GM12878 (cell line): ENCODE data around the gene BPGM. TPM values are rescaled to one million over a fixed set of nuclear protein-coding genes. Genes with fewer than 3 reads are reported as not detected.

ENCODE experiments used
- FOXM1 ChIP-seq: IDR thresholded peaks from 2 replicates; pipeline ENCODE4 v1.6.1; 2012; ENCODE audit warnings: low read depth, mild to moderate bottlenecking, inconsistent platforms, low read length, moderate library complexity
- RUNX3 ChIP-seq: IDR thresholded peaks from 2 replicates; pipeline ENCODE4 v1.6.1; 2012; ENCODE audit warnings: low read length, inconsistent platforms
- STAT1 ChIP-seq: fragments of 450-650 bp; conservative IDR thresholded peaks from 2 replicates; pipeline ENCODE4 v1.6.1; 2014; ENCODE audit warnings: antibody characterized with exemption, mild to moderate bottlenecking
- TCF7 ChIP-seq: IDR thresholded peaks from 2 replicates; pipeline ENCODE4 v1.6.1; 2014; ENCODE audit warnings: antibody characterized with exemption, borderline replicate concordance
- polyA plus RNA-seq, 11 experiments: library from polyadenylated mRNA; depleted of rRNA in 4 of 11; unstranded in 6 of 11; stranded (reverse) in 5 of 11; fragments of >200 nt; fragmentation: Nextera tagmentation in 4 of 11; fragmentation: Illumina TruSeq in 1 of 11; extraction: Ambion mirVana in 4 of 11; extraction: Trizol in 1 of 11; gene quantifications; 1 replicate in 1 of 11; 2 replicates in 10 of 11; pipeline versions ENCODE4 v1.2.1 to v1.2.3, GENCODE V29; 2011 to 2016; ENCODE audit warnings: inconsistent platforms in 2 of 11, missing spikeins in 2 of 11, low read depth in 1 of 11
- total RNA-seq, 4 experiments: library from RNA; depleted of rRNA in 3 of 4; stranded (reverse); fragments of >200 nt in 3 of 4; fragmentation: Illumina TruSeq in 1 of 4; extraction: Trizol in 1 of 4; gene quantifications; 2 replicates each; pipeline versions ENCODE4 v1.2.1 to v1.2.3, GENCODE V29; 2013 to 2021

BPGM gene
- total and polyA plus RNA-seq, 10 of the 15 experiments (the other 5 are each of a cell fraction or from before 2014, with no cell fraction given) = 9.0 to 20.1 (median 15.2) TPM

- TF ChIP-seq STAT1 (no peak), TCF7 (no peak), RUNX3 (no peak), FOXM1 (no peak)
These were observed 81.1 kb downstream of the BPGM start (continued) for GRCh38 chr7:134727711-134728110.

Other genes with a start within 250 kb of the BPGM start
- gene AKR1B1, start 187.8 kb upstream of the BPGM start, total RNA-seq (2014; rRNA removed) = 34.6 and 40.4 TPM in 2 replicates
- 102 and 103 TPM in 2 replicates for gene AKR1B1, start 187.8 kb upstream of the BPGM start, total RNA-seq (2014; rRNA removed; fragmentation: Illumina TruSeq; extraction: Trizol)
- 113 and 118 TPM in 2 replicates for gene AKR1B1, start 187.8 kb upstream of the BPGM start, total RNA-seq (2021)
- gene AKR1B1, start 187.8 kb upstream of the BPGM start, polyA plus RNA-seq (2011; rRNA removed) = 209 and 252 TPM in 2 replicates
- 109 and 147 TPM in 2 replicates for gene AKR1B1, start 187.8 kb upstream of the BPGM start, polyA plus RNA-seq (2014; fragmentation: Illumina TruSeq; extraction: Trizol)
- 100 to 1,000 TPM; 165 to 180 TPM for gene AKR1B1, start 187.8 kb upstream of the BPGM start, polyA plus RNA-seq (2014; fragmentation: Nextera tagmentation; extraction: Ambion mirVana)
- gene AKR1B1, start 187.8 kb upstream of the BPGM start, polyA plus RNA-seq (2014; rRNA removed) = 141 and 144 TPM in 2 replicates
- gene AKR1B1, start 187.8 kb upstream of the BPGM start, polyA plus RNA-seq (2016; fragmentation: Nextera tagmentation; extraction: Ambion mirVana) = 100 to 1,000 TPM; 194 to 213 TPM
- not detected in 2 replicates for gene AKR1B10, start 119.3 kb upstream of the BPGM start, total RNA-seq (2014; rRNA removed)
- not detected in 2 replicates for gene AKR1B10, start 119.3 kb upstream of the BPGM start, total RNA-seq (2014; rRNA removed; fragmentation: Illumina TruSeq; extraction: Trizol)
- 0.48 TPM in 1 of 2 replicates, not detected in the other for gene AKR1B10, start 119.3 kb upstream of the BPGM start, total RNA-seq (2021)
- not detected in 2 replicates for gene AKR1B10, start 119.3 kb upstream of the BPGM start, polyA plus RNA-seq (2011; rRNA removed)
- not detected in 2 replicates for gene AKR1B10, start 119.3 kb upstream of the BPGM start, polyA plus RNA-seq (2014; fragmentation: Illumina TruSeq; extraction: Trizol)
- gene AKR1B10, start 119.3 kb upstream of the BPGM start, polyA plus RNA-seq (2014; fragmentation: Nextera tagmentation; extraction: Ambion mirVana) = not detected
- not detected in 2 replicates for gene AKR1B10, start 119.3 kb upstream of the BPGM start, polyA plus RNA-seq (2014; rRNA removed)
- gene AKR1B10, start 119.3 kb upstream of the BPGM start, polyA plus RNA-seq (2016; fragmentation: Nextera tagmentation; extraction: Ambion mirVana) = not detected
- not detected in 2 replicates for gene AKR1B15, start 97.7 kb upstream of the BPGM start, total RNA-seq (2014; rRNA removed)
- gene AKR1B15, start 97.7 kb upstream of the BPGM start, total RNA-seq (2014; rRNA removed; fragmentation: Illumina TruSeq; extraction: Trizol) = not detected in 2 replicates
- gene AKR1B15, start 97.7 kb upstream of the BPGM start, total RNA-seq (2021) = not detected in 2 replicates
- gene AKR1B15, start 97.7 kb upstream of the BPGM start, polyA plus RNA-seq (2011; rRNA removed) = 0.09 TPM in 1 of 2 replicates, not detected in the other
- not detected in 2 replicates for gene AKR1B15, start 97.7 kb upstream of the BPGM start, polyA plus RNA-seq (2014; fragmentation: Illumina TruSeq; extraction: Trizol)
- gene AKR1B15, start 97.7 kb upstream of the BPGM start, polyA plus RNA-seq (2014; fragmentation: Nextera tagmentation; extraction: Ambion mirVana) = not detected
- gene AKR1B15, start 97.7 kb upstream of the BPGM start, polyA plus RNA-seq (2014; rRNA removed) = 0.06 TPM in 1 of 2 replicates, not detected in the other
- not detected for gene AKR1B15, start 97.7 kb upstream of the BPGM start, polyA plus RNA-seq (2016; fragmentation: Nextera tagmentation; extraction: Ambion mirVana)
- gene CALD1, start 132.8 kb downstream of the BPGM start, total RNA-seq (2014; rRNA removed) = 0.23 and 0.65 TPM in 2 replicates
- gene CALD1, start 132.8 kb downstream of the BPGM start, total RNA-seq (2014; rRNA removed; fragmentation: Illumina TruSeq; extraction: Trizol) = 0.14 and 0.22 TPM in 2 replicates
- gene CALD1, start 132.8 kb downstream of the BPGM start, total RNA-seq (2021) = 0.54 and 0.74 TPM in 2 replicates
- 0.75 and 1.3 TPM in 2 replicates for gene CALD1, start 132.8 kb downstream of the BPGM start, polyA plus RNA-seq (2011; rRNA removed)
- 0.09 and 0.10 TPM in 2 replicates for gene CALD1, start 132.8 kb downstream of the BPGM start, polyA plus RNA-seq (2014; fragmentation: Illumina TruSeq; extraction: Trizol)
- under 1 TPM; 0.03 to 0.04 TPM for gene CALD1, start 132.8 kb downstream of the BPGM start, polyA plus RNA-seq (2014; fragmentation: Nextera tagmentation; extraction: Ambion mirVana)
- gene CALD1, start 132.8 kb downstream of the BPGM start, polyA plus RNA-seq (2014; rRNA removed) = 0.17 and 0.19 TPM in 2 replicates
- gene CALD1, start 132.8 kb downstream of the BPGM start, polyA plus RNA-seq (2016; fragmentation: Nextera tagmentation; extraction: Ambion mirVana) = under 1 TPM; 0.40 to 0.69 TPM